ENCODE measurements around the gene GATAD2B.

GATAD2B gene

DNA sequence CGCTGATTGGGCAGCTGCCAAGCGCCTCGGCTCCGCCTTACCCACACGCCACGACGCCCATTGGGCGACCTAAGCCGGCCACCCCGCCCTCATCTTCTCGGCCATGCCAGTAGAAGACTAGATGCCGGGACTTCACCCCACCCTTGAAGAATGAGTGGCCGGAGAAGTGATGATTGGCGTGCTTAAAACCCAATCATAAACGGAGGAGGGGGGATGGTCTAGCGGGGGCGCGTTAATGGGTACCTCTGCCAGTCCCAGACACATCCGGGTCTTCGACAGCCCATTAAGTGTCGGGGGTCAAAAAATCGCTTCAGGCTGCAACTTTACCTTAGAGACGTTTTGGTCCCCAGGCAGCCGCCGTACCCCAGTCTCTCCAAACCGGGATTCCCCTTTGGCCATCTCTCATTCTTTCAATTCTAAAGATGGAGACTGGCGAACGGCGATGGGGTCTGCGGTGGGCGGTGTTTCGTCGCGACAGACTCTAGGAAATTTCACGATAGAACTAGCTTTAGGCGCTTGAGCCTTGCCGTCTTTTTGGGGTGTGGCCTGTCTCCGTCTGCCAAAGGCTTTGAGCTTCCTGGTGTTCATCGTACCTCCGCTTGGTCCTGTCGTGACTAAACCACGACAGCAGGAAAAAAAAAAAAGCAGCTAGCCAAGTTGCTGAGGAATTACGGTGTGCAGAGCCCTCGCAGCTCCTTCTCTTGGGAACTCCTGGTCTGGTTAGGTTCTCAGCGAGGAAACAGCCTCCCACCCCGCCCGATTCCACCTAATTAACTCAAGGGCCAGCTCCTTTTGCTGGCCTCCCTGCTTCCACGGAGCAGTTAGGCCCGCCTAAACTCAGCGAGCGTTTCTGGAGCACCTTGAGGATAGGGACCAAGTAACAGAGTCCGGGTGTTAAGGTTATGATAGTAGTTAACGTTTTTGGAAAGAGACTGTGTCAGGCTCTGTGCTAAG lies at the start of gene GATAD2B:
TSS of gene GATAD2B (minus strand) at position 1 of the 954 bp plus-strand sequence. CDS start 94,625 bp downstream, outside the sequence.
- TF ChIP-seq, protein P1, sequence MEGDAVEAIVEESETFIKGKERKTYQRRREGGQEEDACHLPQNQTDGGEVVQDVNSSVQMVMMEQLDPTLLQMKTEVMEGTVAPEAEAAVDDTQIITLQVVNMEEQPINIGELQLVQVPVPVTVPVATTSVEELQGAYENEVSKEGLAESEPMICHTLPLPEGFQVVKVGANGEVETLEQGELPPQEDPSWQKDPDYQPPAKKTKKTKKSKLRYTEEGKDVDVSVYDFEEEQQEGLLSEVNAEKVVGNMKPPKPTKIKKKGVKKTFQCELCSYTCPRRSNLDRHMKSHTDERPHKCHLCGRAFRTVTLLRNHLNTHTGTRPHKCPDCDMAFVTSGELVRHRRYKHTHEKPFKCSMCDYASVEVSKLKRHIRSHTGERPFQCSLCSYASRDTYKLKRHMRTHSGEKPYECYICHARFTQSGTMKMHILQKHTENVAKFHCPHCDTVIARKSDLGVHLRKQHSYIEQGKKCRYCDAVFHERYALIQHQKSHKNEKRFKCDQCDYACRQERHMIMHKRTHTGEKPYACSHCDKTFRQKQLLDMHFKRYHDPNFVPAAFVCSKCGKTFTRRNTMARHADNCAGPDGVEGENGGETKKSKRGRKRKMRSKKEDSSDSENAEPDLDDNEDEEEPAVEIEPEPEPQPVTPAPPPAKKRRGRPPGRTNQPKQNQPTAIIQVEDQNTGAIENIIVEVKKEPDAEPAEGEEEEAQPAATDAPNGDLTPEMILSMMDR (IDR thresholded peaks at IDR 0.05; ENCODE audit: low read depth, low read length) = no peak
- DNase-seq (ENCODE audit: extremely low read depth, low read depth) = peak; percentile 100

DNA sequence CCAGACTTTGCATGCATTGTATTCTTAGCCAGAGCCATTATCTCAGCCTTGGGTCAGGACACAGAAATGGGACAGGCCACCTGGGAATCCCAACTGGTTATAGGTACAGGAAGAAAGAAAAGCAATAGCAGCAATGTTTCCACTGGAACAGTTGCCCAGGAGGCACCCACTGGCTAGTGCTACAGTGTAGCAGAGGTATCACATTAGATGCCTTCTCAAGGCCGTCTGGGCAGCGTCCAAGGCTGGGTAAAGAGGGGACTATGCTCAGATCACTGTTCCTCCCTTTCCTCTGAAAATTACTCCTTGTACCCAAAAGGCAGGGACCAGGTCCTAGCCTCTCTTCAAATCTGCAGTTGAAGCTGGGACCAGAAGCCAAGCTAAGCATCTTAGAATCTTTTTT lies 47.6 kb upstream of the GATAD2B start:
- no peak for DNase-seq (ENCODE audit: extremely low read depth, low read depth)
- TF ChIP-seq, protein P1 (IDR thresholded peaks at IDR 0.05; ENCODE audit: low read depth, low read length) = no peak

GRCh38 chr1:153968972-153969371 lies 46.2 kb upstream of the GATAD2B start:
- TF ChIP-seq, protein P1 (IDR thresholded peaks at IDR 0.05; ENCODE audit: low read depth, low read length) = no peak
- no peak for DNase-seq (ENCODE audit: extremely low read depth, low read depth)

- no peak for DNase-seq (ENCODE audit: extremely low read depth, low read depth)
- TF ChIP-seq, protein P1 (IDR thresholded peaks at IDR 0.05; ENCODE audit: low read depth, low read length) = no peak
These were observed 45.6 kb upstream of the GATAD2B start for GRCh38 chr1:153968408-153968807.

DNA sequence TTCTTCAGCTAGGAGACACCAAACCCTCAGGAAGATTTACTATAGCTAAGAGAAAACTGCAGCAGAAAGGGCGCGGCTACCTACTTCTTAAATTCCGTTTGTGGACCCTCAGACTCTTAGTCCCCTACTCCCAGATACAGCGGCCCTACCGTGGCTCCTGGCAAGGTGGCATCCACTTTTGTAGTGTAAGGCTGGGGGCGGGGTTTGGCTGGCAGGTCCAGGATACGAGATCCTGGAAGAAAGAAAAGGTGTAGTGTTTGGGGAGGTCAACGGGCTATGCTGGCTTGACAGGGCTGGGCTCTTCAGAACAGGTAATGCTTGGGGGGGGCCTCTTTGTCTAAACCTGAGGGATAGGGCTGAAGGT lies 45.2 kb upstream of the GATAD2B start:
- TF ChIP-seq, protein P1 (IDR thresholded peaks at IDR 0.05; ENCODE audit: low read depth, low read length) = no peak
- DNase-seq (ENCODE audit: extremely low read depth, low read depth) = no peak

GRCh38 chr1:153967107-153967999 lies 44.6 kb upstream of the GATAD2B start, which contains the start of gene CREB3L4:
CREB3L4 (plus strand) TSS chr1:153967902; CDS start chr1:153968526, 624 bp downstream.
- TF ChIP-seq, protein P1 (IDR thresholded peaks at IDR 0.05; ENCODE audit: low read depth, low read length) = peak; percentile 57
- peak; percentile 93 for DNase-seq (ENCODE audit: extremely low read depth, low read depth)
